ENCODE results near the gene NDUFB4. TPM values are rescaled to one million over a fixed set of nuclear protein-coding genes. Genes with fewer than 3 reads are reported as not detected.

Gene NDUFB4
- total and polyA plus RNA-seq, 9 of the 15 experiments (the other 6 are each of a cell fraction or from before 2014, with no cell fraction given): 124 to 670 (median 227) TPM

GRCh38 chr3:120568598-120568997 is 27.5 kb upstream of the NDUFB4 start (continued):
- no peak for TF ChIP-seq PBX2 (CRISPR knock-in tag; IDR thresholded peaks at IDR 0.05; ENCODE audit: low read depth)
- TF ChIP-seq PBX2 (tag; conservative IDR thresholded peaks at IDR 0.05; ENCODE audit: low read depth): no peak
- no peak for TF ChIP-seq LEF1 (IDR thresholded peaks at IDR 0.05)
- TF ChIP-seq FOXK2 (conservative IDR thresholded peaks at IDR 0.05 in 1 of 2, IDR thresholded peaks at IDR 0.05 in 1 of 2; ENCODE audit: low read depth in 2 of 2): no peak
- no peak for TF ChIP-seq CREB3L1 (IDR thresholded peaks at IDR 0.05; ENCODE audit: borderline replicate concordance, low read depth)
- TF ChIP-seq ZNF263 (CRISPR knock-in tag; IDR thresholded peaks at IDR 0.05; ENCODE audit: borderline replicate concordance): no peak
- TF ChIP-seq SP1 (CRISPR knock-in tag; IDR thresholded peaks at IDR 0.05): no peak
- TF ChIP-seq, protein P1, sequence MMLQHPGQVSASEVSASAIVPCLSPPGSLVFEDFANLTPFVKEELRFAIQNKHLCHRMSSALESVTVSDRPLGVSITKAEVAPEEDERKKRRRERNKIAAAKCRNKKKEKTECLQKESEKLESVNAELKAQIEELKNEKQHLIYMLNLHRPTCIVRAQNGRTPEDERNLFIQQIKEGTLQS (IDR thresholded peaks at IDR 0.05): peak; percentile 65
- TF ChIP-seq, protein P1 (CRISPR knock-in tag; conservative IDR thresholded peaks at IDR 0.05): no peak
- no peak for TF ChIP-seq ZBTB34 (CRISPR knock-in tag; IDR thresholded peaks at IDR 0.05)
- no peak for TF ChIP-seq SIRT6 (IDR thresholded peaks at IDR 0.05; ENCODE audit: low read depth, low read length)
- 0 out of 4 replicates have a peak, but pooled peaks of 1 of the 2 experiments have one; percentile 8 for TF ChIP-seq KDM1A (IDR thresholded peaks at IDR 0.05)
- peak; percentile 36 for TF ChIP-seq POLR3A (IDR thresholded peaks at IDR 0.05; ENCODE audit: borderline replicate concordance, extremely low read depth, insufficient read depth, insufficient read length)
- TF ChIP-seq, protein P2, sequence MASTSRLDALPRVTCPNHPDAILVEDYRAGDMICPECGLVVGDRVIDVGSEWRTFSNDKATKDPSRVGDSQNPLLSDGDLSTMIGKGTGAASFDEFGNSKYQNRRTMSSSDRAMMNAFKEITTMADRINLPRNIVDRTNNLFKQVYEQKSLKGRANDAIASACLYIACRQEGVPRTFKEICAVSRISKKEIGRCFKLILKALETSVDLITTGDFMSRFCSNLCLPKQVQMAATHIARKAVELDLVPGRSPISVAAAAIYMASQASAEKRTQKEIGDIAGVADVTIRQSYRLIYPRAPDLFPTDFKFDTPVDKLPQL (IDR thresholded peaks at IDR 0.05; ENCODE audit: extremely low read depth, insufficient read length): no peak
- no peak for TF ChIP-seq MTF1 (CRISPR knock-in tag; IDR thresholded peaks at IDR 0.05; ENCODE audit: borderline replicate concordance)
- no peak for TF ChIP-seq POLR2H (tag; IDR thresholded peaks at IDR 0.05; ENCODE audit: low read depth)
- no peak for TF ChIP-seq CCNT2 (IDR thresholded peaks at IDR 0.05; ENCODE audit: borderline replicate concordance, extremely low read depth, insufficient read length, low read depth, low read length)
- no peak for TF ChIP-seq HOMEZ (CRISPR knock-in tag; IDR thresholded peaks at IDR 0.05)

All from K562 (cell line).